Neural progenitor cell (in vitro differentiated cells): ENCODE results near the gene NFIX. TPM values are rescaled to one million over a fixed set of nuclear protein-coding genes. Genes with fewer than 3 reads are reported as not detected.
"Not testable (repeated sequence)": the region's sequence is repeated elsewhere in the genome, so short reads cannot be mapped to it uniquely, and the experiment has no call there.

Experiments used
- DNase-seq: peaks from one replicate; pipeline ENCODE4 v3.0.0-alpha.2; 2016; ENCODE audit warnings: low spot score
- H2AFZ ChIP-seq: fragments of 200-600 bp; sonication (generic); replicated peaks from 2 replicates; pipeline ENCODE4 v1.6.1; 2016; ENCODE audit warnings: antibody characterized with exemption
- H3F3A ChIP-seq: fragments of 200-600 bp; sonication (generic); 2 replicates; pipeline ENCODE4 v1.6.1; 2016; ENCODE audit warnings: antibody characterized with exemption, low read depth
- H3K27ac ChIP-seq: fragments of 200-600 bp; sonication (generic); 2 replicates; pipeline ENCODE4 v1.5.1; 2016; ENCODE audit warnings: mild to moderate bottlenecking
- H3K27me3 ChIP-seq: fragments of 200-600 bp; sonication (generic); 2 replicates; pipeline ENCODE4 v1.6.1; 2016; ENCODE audit warnings: mild to moderate bottlenecking, moderate library complexity
- H3K36me3 ChIP-seq: fragments of 200-600 bp; sonication (generic); 2 replicates; pipeline ENCODE4 v1.5.1; 2016
- H3K4me1 ChIP-seq: fragments of 200-600 bp; sonication (generic); 2 replicates; pipeline ENCODE4 v1.6.1; 2016; ENCODE audit warnings: mixed run types
- H3K4me2 ChIP-seq: fragments of 200-600 bp; sonication (generic); 2 replicates; pipeline ENCODE4 v1.6.1; 2016
- H3K4me3 ChIP-seq: fragments of 200-600 bp; sonication (generic); 2 replicates; pipeline ENCODE4 v1.5.1; 2016
- H3K79me2 ChIP-seq: fragments of 200-600 bp; sonication (generic); 2 replicates; pipeline ENCODE4 v1.6.1; 2016; ENCODE audit warnings: low read depth
- H3K9ac ChIP-seq: fragments of 200-600 bp; sonication (generic); 2 replicates; pipeline ENCODE4 v1.6.1; 2016
- H3K9me3 ChIP-seq: fragments of 200-600 bp; sonication (generic); 2 replicates; pipeline ENCODE4 v1.5.1; 2016; ENCODE audit warnings: low read depth
- H4K20me1 ChIP-seq: fragments of 200-600 bp; sonication (generic); 2 replicates; pipeline ENCODE4 v1.6.1; 2016; ENCODE audit warnings: low read depth
- H3K27ac Mint-ChIP-seq: 3 replicates; pipeline ENCODE4 v1.8.0; 2021; ENCODE audit warnings: mixed read lengths
- H3K27me3 Mint-ChIP-seq: 2 replicates; pipeline ENCODE4 v1.8.0; 2022; ENCODE audit warnings: low read depth, mild to moderate bottlenecking, inconsistent platforms, moderate library complexity, mixed read lengths; ENCODE audit not compliant: insufficient read depth
- H3K36me3 Mint-ChIP-seq: 3 replicates; pipeline ENCODE4 v1.8.0; 2021; ENCODE audit warnings: mixed read lengths
- H3K4me1 Mint-ChIP-seq: 3 replicates; pipeline ENCODE4 v1.8.0; 2021; ENCODE audit warnings: mixed read lengths
- H3K4me3 Mint-ChIP-seq: 3 replicates; pipeline ENCODE4 v1.8.0; 2021; ENCODE audit warnings: mild to moderate bottlenecking, moderate library complexity, mixed read lengths
- H3K9me3 Mint-ChIP-seq: 3 replicates; pipeline ENCODE4 v1.8.0; 2020; ENCODE audit warnings: mixed read lengths
- EZH2 ChIP-seq: fragments of 200-600 bp; sonication (generic); IDR thresholded peaks from 2 replicates; pipeline ENCODE4 v1.6.1; 2017; ENCODE audit warnings: antibody characterized with exemption, mild to moderate bottlenecking, moderate library complexity
- EZH2phosphoT487 ChIP-seq: fragments of 200-600 bp; sonication (generic); IDR thresholded peaks from 2 replicates; pipeline ENCODE4 v1.6.1; 2017; ENCODE audit warnings: antibody characterized with exemption
- total RNA-seq: library from RNA; depleted of rRNA; stranded (reverse); fragments of >200 nt; gene quantifications from 2 replicates; pipeline ENCODE4 v1.2.3, GENCODE V29; 2015; ENCODE audit warnings: low replicate concordance
- TF ChIP-seq, protein P1 (sequence below): fragments of 200-600 bp; sonication (generic); IDR thresholded peaks from 2 replicates; pipeline ENCODE4 v1.5.1; 2017; ENCODE audit warnings: antibody characterized with exemption, mild to moderate bottlenecking

The NFIX gene
- total RNA-seq, 1 donor from 2014 or later: 0.06 TPM

- peaks cover 24% of the 10 kb centered on the region for H3K79me2 ChIP-seq
- no peak overlapping the region for H3K27ac ChIP-seq
- H3K4me1 ChIP-seq: peaks cover 4% of the 10 kb centered on the region
- H3K4me1 Mint-ChIP-seq: peaks cover 14% of the 10 kb centered on the region
- no peaks in the 10 kb centered on the region for H3K9me3 ChIP-seq
- no peak for TF ChIP-seq EZH2phosphoT487
- TF ChIP-seq, protein P1, sequence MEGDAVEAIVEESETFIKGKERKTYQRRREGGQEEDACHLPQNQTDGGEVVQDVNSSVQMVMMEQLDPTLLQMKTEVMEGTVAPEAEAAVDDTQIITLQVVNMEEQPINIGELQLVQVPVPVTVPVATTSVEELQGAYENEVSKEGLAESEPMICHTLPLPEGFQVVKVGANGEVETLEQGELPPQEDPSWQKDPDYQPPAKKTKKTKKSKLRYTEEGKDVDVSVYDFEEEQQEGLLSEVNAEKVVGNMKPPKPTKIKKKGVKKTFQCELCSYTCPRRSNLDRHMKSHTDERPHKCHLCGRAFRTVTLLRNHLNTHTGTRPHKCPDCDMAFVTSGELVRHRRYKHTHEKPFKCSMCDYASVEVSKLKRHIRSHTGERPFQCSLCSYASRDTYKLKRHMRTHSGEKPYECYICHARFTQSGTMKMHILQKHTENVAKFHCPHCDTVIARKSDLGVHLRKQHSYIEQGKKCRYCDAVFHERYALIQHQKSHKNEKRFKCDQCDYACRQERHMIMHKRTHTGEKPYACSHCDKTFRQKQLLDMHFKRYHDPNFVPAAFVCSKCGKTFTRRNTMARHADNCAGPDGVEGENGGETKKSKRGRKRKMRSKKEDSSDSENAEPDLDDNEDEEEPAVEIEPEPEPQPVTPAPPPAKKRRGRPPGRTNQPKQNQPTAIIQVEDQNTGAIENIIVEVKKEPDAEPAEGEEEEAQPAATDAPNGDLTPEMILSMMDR: no peak
- no peak for TF ChIP-seq EZH2
- H3K36me3 ChIP-seq: no peaks in the 10 kb centered on the region
- H3K27me3 ChIP-seq: no peaks in the 10 kb centered on the region
- peaks cover 15% of the 10 kb centered on the region for H3K27me3 Mint-ChIP-seq
- H3K27ac Mint-ChIP-seq: no peak overlapping the region
- H3K4me3 ChIP-seq: no peak overlapping the region
- H2AFZ ChIP-seq: no peak overlapping the region
- H4K20me1 ChIP-seq: peaks cover 26% of the 10 kb centered on the region
- peaks cover 53% of the 10 kb centered on the region for H3F3A ChIP-seq
- H3K4me3 Mint-ChIP-seq: peak overlapping the region; percentile 59
- no peak overlapping the region for H3K9ac ChIP-seq
- no peak for DNase-seq
- H3K36me3 Mint-ChIP-seq: peaks cover 27% of the 10 kb centered on the region
- H3K4me2 ChIP-seq: no peak overlapping the region
- H3K9me3 Mint-ChIP-seq: no peaks in the 10 kb centered on the region
Measured at GRCh38 chr19:12949363-12950283, 45.7 kb upstream of the NFIX start.

DNA sequence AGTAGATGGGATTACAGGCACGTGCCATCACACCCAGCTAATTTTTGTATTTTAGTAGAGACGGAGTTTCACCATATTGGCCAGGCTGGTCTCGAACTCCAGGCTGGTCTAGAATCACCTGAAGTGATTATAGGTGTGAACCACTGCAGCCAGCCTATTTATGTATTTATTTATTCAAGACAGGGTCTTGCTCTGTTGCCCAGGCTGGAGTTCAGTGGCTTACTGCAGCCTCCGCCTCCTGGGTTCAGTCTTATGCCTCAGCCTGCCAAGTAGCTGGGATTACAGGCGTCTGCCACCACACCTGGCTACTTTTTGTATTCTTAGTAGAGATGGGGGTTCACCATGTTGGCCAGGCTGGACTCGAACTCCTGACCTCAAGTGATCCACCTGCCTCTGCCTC is 43.2 kb upstream of the NFIX start:
- not testable (repeated sequence) for H3K4me3 ChIP-seq, H3K4me2 ChIP-seq, H3K9me3 Mint-ChIP-seq, H3K9me3 ChIP-seq, H3K36me3 ChIP-seq, H3K4me1 ChIP-seq, H3K27me3 ChIP-seq, H3K9ac ChIP-seq, H2AFZ ChIP-seq, H3K27ac Mint-ChIP-seq, H3K27ac ChIP-seq, DNase-seq, H3K27me3 Mint-ChIP-seq
- H3K36me3 Mint-ChIP-seq: peaks cover 24% of the 10 kb centered on the region
- peak overlapping the region; percentile 65 for H3K4me3 Mint-ChIP-seq
- Histone ChIP-seq H3F3A (peaks cover 52% of the 10 kb centered on the region), H3K79me2 (peaks cover 39% of the 10 kb centered on the region), H4K20me1 (peaks cover 23% of the 10 kb centered on the region)
- H3K4me1 Mint-ChIP-seq: peaks cover 16% of the 10 kb centered on the region

DNA sequence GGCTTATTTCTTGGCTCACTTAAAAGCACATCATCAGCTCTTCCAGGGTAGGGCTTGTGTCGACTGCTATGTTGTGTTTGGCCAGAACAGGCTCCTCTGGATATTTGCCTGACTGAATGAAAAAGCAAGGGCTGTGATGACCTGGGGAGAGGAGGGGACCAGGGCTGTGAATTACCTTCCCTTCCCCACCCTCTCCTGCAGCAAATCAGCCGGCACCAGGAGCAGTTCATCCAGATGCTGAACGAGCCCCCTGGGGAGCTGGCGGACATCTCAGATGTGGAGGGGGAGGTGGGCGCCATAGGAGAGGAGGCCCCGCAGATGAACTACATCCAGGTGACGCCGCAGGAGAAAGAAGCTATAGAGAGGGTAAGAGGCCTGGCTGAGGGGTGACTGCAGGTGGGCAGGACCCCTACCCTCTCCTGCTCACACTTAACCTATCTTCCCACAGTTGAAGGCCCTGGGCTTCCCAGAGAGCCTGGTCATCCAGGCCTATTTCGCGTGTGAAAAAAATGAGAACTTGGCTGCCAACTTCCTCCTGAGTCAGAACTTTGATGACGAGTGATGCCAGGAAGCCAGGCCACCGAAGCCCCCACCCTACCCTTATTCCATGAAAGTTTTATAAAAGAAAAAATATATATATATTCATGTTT is 42.7 kb upstream of the NFIX start:
- Mint-ChIP-seq H3K36me3 (peaks cover 23% of the 10 kb centered on the region), H3K4me3 (no peak overlapping the region), H3K4me1 (peaks cover 16% of the 10 kb centered on the region), H3K27me3 (peaks cover 4% of the 10 kb centered on the region), H3K27ac (no peak overlapping the region), H3K9me3 (no peaks in the 10 kb centered on the region)
- Histone ChIP-seq H4K20me1 (peaks cover 17% of the 10 kb centered on the region), H2AFZ (no peak overlapping the region), H3K4me1 (no peaks in the 10 kb centered on the region), H3K9me3 (no peaks in the 10 kb centered on the region), H3K27ac (no peak overlapping the region), H3K4me3 (no peak overlapping the region), H3K27me3 (no peaks in the 10 kb centered on the region), H3F3A (peaks cover 57% of the 10 kb centered on the region), H3K36me3 (no peaks in the 10 kb centered on the region), H3K79me2 (peaks cover 39% of the 10 kb centered on the region), H3K9ac (no peak overlapping the region), H3K4me2 (no peak overlapping the region)
- TF ChIP-seq, protein P1: no peak
- TF ChIP-seq EZH2 (no peak), EZH2phosphoT487 (no peak)
- no peak for DNase-seq
